ENCODE data around the gene SNX24. TPM values are rescaled to one million over a fixed set of nuclear protein-coding genes. Genes with fewer than 3 reads are reported as not detected.
A peak's percentile ranks its signal among the peaks of the same experiment; 100 is the strongest.
"Not testable (repeated sequence)": the region's sequence is repeated elsewhere in the genome, so short reads cannot be mapped to it uniquely, and the experiment has no call there.

Gene SNX24
- total and polyA plus RNA-seq, 2 donors (not counting 1 experiment from before 2014, with no cell fraction given), result 13.4 to 22.3 TPM

- Histone ChIP-seq H2AFZ (ENCODE audit: low read length) (no peak overlapping the region), H3K9ac (ENCODE audit: insufficient read depth, low read length) (no peak overlapping the region), H3K4me3 (replicated peaks in 1 of 4; ENCODE audit: control extremely low read depth in 1 of 4, insufficient read depth in 1 of 4, low read depth in 3 of 4, low read length in 4 of 4) (no peak overlapping the region), H3K79me2 (ENCODE audit: control insufficient read depth, insufficient read depth, low read length) (no peaks in the 10 kb centered on the region), H3K27ac (ENCODE audit: insufficient read depth, low read length) (no peak overlapping the region), H3K9me3 (ENCODE audit: control insufficient read depth, insufficient read depth, low read depth, low read length) (no peaks in the 10 kb centered on the region), H4K20me1 (ENCODE audit: control insufficient read depth, extremely low read depth, insufficient read depth, low read length) (no peaks in the 10 kb centered on the region), H3K27me3 (ENCODE audit: control insufficient read depth, insufficient read depth, low read length) (no peaks in the 10 kb centered on the region), H3K4me2 (ENCODE audit: extremely low read depth, insufficient read depth, low read length) (no peak overlapping the region), H3K4me1 (ENCODE audit: control insufficient read depth, extremely low read depth, insufficient read depth, low read length) (peaks cover 4% of the 10 kb centered on the region), H3K36me3 (ENCODE audit: control insufficient read depth, insufficient read depth, low read length) (no peaks in the 10 kb centered on the region)
- no peak for TF ChIP-seq CTCF (conservative IDR thresholded peaks at IDR 0.05 in 1 of 2, IDR thresholded peaks at IDR 0.05 in 1 of 2; ENCODE audit: low read depth in 1 of 2, low read length in 2 of 2)
- no peak for TF ChIP-seq EZH2 (IDR thresholded peaks at IDR 0.05; ENCODE audit: low read length, missing control alignments)
- DNase-seq (ENCODE audit: low read depth in 2 of 2), result no peak
Observed at GRCh38 chr5:122971333-122971732, 125.9 kb downstream of the SNX24 start.

- TF ChIP-seq EZH2 (IDR thresholded peaks at IDR 0.05; ENCODE audit: low read length, missing control alignments) (no peak), CTCF (conservative IDR thresholded peaks at IDR 0.05 in 1 of 2, IDR thresholded peaks at IDR 0.05 in 1 of 2; ENCODE audit: low read depth in 1 of 2, low read length in 2 of 2) (no peak)
- H3K9ac ChIP-seq (ENCODE audit: insufficient read depth, low read length), result no peak overlapping the region
- H3K4me3 ChIP-seq (replicated peaks in 1 of 4; ENCODE audit: control extremely low read depth in 1 of 4, insufficient read depth in 1 of 4, low read depth in 3 of 4, low read length in 4 of 4), result no peak overlapping the region
- peak; percentile 6 to 47 for DNase-seq (ENCODE audit: low read depth in 2 of 2)
- peaks cover 4% of the 10 kb centered on the region for H3K4me1 ChIP-seq (ENCODE audit: control insufficient read depth, extremely low read depth, insufficient read depth, low read length)
- H3K27me3 ChIP-seq (ENCODE audit: control insufficient read depth, insufficient read depth, low read length), result no peaks in the 10 kb centered on the region
- no peaks in the 10 kb centered on the region for H3K9me3 ChIP-seq (ENCODE audit: control insufficient read depth, insufficient read depth, low read depth, low read length)
- H2AFZ ChIP-seq (ENCODE audit: low read length), result no peak overlapping the region
- no peak overlapping the region for H3K27ac ChIP-seq (ENCODE audit: insufficient read depth, low read length)
- H4K20me1 ChIP-seq (ENCODE audit: control insufficient read depth, extremely low read depth, insufficient read depth, low read length), result no peaks in the 10 kb centered on the region
- H3K4me2 ChIP-seq (ENCODE audit: extremely low read depth, insufficient read depth, low read length), result no peak overlapping the region
- H3K36me3 ChIP-seq (ENCODE audit: control insufficient read depth, insufficient read depth, low read length), result no peaks in the 10 kb centered on the region
- H3K79me2 ChIP-seq (ENCODE audit: control insufficient read depth, insufficient read depth, low read length), result no peaks in the 10 kb centered on the region
Observed at GRCh38 chr5:122972877-122973276, 127.5 kb downstream of the SNX24 start.

- not testable (repeated sequence) for H3K4me2 ChIP-seq (ENCODE audit: extremely low read depth, insufficient read depth, low read length); H3K4me1 ChIP-seq (ENCODE audit: control insufficient read depth, extremely low read depth, insufficient read depth, low read length); H3K4me3 ChIP-seq (replicated peaks in 1 of 4; ENCODE audit: control extremely low read depth in 1 of 4, insufficient read depth in 1 of 4, low read depth in 3 of 4, low read length in 4 of 4); H3K27ac ChIP-seq (ENCODE audit: insufficient read depth, low read length); H3K79me2 ChIP-seq (ENCODE audit: control insufficient read depth, insufficient read depth, low read length); H4K20me1 ChIP-seq (ENCODE audit: control insufficient read depth, extremely low read depth, insufficient read depth, low read length); DNase-seq (ENCODE audit: low read depth in 2 of 2); H3K36me3 ChIP-seq (ENCODE audit: control insufficient read depth, insufficient read depth, low read length); H2AFZ ChIP-seq (ENCODE audit: low read length); H3K9me3 ChIP-seq (ENCODE audit: control insufficient read depth, insufficient read depth, low read depth, low read length); H3K27me3 ChIP-seq (ENCODE audit: control insufficient read depth, insufficient read depth, low read length); H3K9ac ChIP-seq (ENCODE audit: insufficient read depth, low read length)
Observed at GRCh38 chr5:122973759-122974158, 128.3 kb downstream of the SNX24 start.

GRCh38 chr5:122974251-122974650 is 128.8 kb downstream of the SNX24 start:
- not testable (repeated sequence) for H3K4me2 ChIP-seq (ENCODE audit: extremely low read depth, insufficient read depth, low read length); H3K79me2 ChIP-seq (ENCODE audit: control insufficient read depth, insufficient read depth, low read length); H4K20me1 ChIP-seq (ENCODE audit: control insufficient read depth, extremely low read depth, insufficient read depth, low read length); H2AFZ ChIP-seq (ENCODE audit: low read length); H3K4me3 ChIP-seq (replicated peaks in 1 of 4; ENCODE audit: control extremely low read depth in 1 of 4, insufficient read depth in 1 of 4, low read depth in 3 of 4, low read length in 4 of 4); H3K4me1 ChIP-seq (ENCODE audit: control insufficient read depth, extremely low read depth, insufficient read depth, low read length); H3K27ac ChIP-seq (ENCODE audit: insufficient read depth, low read length); H3K36me3 ChIP-seq (ENCODE audit: control insufficient read depth, insufficient read depth, low read length); H3K9ac ChIP-seq (ENCODE audit: insufficient read depth, low read length); DNase-seq (ENCODE audit: low read depth in 2 of 2); H3K9me3 ChIP-seq (ENCODE audit: control insufficient read depth, insufficient read depth, low read depth, low read length); H3K27me3 ChIP-seq (ENCODE audit: control insufficient read depth, insufficient read depth, low read length)
